DOHH2 (cell line): ENCODE results near the gene NMNAT2.

Experiments used
- EZH2phosphoT487 ChIP-seq: fragments of 200-600 bp; sonication (generic); IDR thresholded peaks from 2 replicates; pipeline ENCODE4 v1.6.1; 2017; ENCODE audit warnings: borderline replicate concordance, mild to moderate bottlenecking, antibody characterized with exemption, low read length, moderate library complexity, mixed read lengths
- TF ChIP-seq, protein P1 (sequence below): fragments of 200-600 bp; sonication (generic); IDR thresholded peaks from one replicate; pipeline ENCODE4 v1.5.1; 2014; ENCODE audit warnings: antibody characterized with exemption, mild to moderate bottlenecking, low read depth, low read length; ENCODE audit not compliant: poor library complexity, severe bottlenecking

DNA sequence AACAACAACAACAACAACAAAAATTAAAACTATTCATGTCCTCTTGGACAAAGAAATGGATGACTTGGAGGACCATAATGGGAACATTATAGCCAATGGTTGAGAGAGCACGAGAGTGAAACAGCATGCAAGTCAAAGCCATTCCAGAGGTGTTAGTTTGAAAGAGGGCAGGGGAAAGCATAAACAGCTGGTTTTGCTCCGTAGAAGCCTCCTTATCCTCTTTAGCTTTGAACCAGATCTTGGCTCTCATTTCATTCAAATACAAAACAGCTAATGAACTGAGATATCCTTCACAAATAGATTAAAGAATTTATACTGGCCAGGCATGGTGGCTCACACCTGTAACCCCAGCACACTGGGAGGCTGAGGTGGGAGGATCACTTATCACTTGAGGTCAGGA is 45.4 kb upstream of the NMNAT2 start:
- TF ChIP-seq, protein P1, sequence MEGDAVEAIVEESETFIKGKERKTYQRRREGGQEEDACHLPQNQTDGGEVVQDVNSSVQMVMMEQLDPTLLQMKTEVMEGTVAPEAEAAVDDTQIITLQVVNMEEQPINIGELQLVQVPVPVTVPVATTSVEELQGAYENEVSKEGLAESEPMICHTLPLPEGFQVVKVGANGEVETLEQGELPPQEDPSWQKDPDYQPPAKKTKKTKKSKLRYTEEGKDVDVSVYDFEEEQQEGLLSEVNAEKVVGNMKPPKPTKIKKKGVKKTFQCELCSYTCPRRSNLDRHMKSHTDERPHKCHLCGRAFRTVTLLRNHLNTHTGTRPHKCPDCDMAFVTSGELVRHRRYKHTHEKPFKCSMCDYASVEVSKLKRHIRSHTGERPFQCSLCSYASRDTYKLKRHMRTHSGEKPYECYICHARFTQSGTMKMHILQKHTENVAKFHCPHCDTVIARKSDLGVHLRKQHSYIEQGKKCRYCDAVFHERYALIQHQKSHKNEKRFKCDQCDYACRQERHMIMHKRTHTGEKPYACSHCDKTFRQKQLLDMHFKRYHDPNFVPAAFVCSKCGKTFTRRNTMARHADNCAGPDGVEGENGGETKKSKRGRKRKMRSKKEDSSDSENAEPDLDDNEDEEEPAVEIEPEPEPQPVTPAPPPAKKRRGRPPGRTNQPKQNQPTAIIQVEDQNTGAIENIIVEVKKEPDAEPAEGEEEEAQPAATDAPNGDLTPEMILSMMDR: no peak
- TF ChIP-seq EZH2phosphoT487: no peak
